GM12878 (cell line): ENCODE data around the gene CALML5. TPM values are rescaled to one million over a fixed set of nuclear protein-coding genes. Genes with fewer than 3 reads are reported as not detected.

Experiments
- ATAC-seq: fragments of 200-7000 bp; cut with Tn5 transposase; 3 replicates; pipeline ENCODE4 v1.9.1; 2020; ENCODE audit warnings: mild to moderate bottlenecking, moderate library complexity
- BruUV-seq: library from RNA; stranded (reverse); fragments of 400-500 nt; replicated peaks from 2 replicates; lab custom pipeline; 2021; lab: Mats Ljungman, UMichigan
- CTCF ChIA-PET: fragments of 300-600 bp; sonication (Branson Sonifier 250); formaldehyde crosslinking; extraction: SDS; loops from one replicate; lab custom pipeline; 2021; ENCODE audit warnings: inconsistent platforms; lab: Yijun Ruan, JAX
- POLR2A ChIA-PET: fragments of 350-600 bp; formaldehyde crosslinking; extraction: SDS; loops from one replicate; lab custom pipeline; 2021; ENCODE audit warnings: inconsistent platforms; lab: Charles Lee
- RAD21 ChIA-PET: fragments of 300-600 bp; sonication (Branson Sonifier 250); formaldehyde crosslinking; loops from one replicate; lab custom pipeline; 2023; ENCODE audit warnings: antibody characterized with exemption; ENCODE audit not compliant: unreplicated experiment; lab: Charles Lee
- SMC1A ChIA-PET: fragments of 300-600 bp; sonication (Branson Sonifier 250); formaldehyde crosslinking; loops from one replicate; lab custom pipeline; 2023; ENCODE audit not compliant: unreplicated experiment, uncharacterized antibody; lab: Charles Lee
- DNase-seq: peaks from one replicate; pipeline ENCODE4 v3.0.0-alpha.2; 2011; ENCODE audit warnings: low read depth, low spot score
- FAIRE-seq: peaks from 3 replicates; lab custom pipeline; 2011; peaks lifted over from hg19 to GRCh38; lab: Jason Lieb, UNC
- H2AFZ ChIP-seq: 2 replicates; pipeline ENCODE4 v1.6.0; 2011; ENCODE audit warnings: low read depth, low read length, control low read depth; ENCODE audit not compliant: control insufficient read depth
- H3K27ac ChIP-seq: 2 replicates; pipeline ENCODE4 v1.5.1; 2011; ENCODE audit warnings: control low read depth; ENCODE audit not compliant: control insufficient read depth, insufficient read depth
- H3K27me3 ChIP-seq, 2 experiments: replicated peaks in 1 of 2; 2 replicates each; pipeline versions ENCODE4 v1.6.0 to v1.6.1; 2011; ENCODE audit warnings: low read length in 1 of 2; ENCODE audit not compliant: control insufficient read depth in 2 of 2, insufficient read depth in 2 of 2
- H3K36me3 ChIP-seq, 2 experiments: 2 replicates each; pipeline ENCODE4 v1.5.1; 2011; ENCODE audit warnings: low read length in 1 of 2; ENCODE audit not compliant: control insufficient read depth in 2 of 2, insufficient read depth in 2 of 2
- H3K4me1 ChIP-seq: 2 replicates; pipeline ENCODE4 v1.6.1; 2011; ENCODE audit warnings: mild to moderate bottlenecking, low read length, moderate library complexity, mixed read lengths; ENCODE audit not compliant: control insufficient read depth, insufficient read depth
- H3K4me2 ChIP-seq: 2 replicates; pipeline ENCODE4 v1.6.0; 2011; ENCODE audit warnings: control low read depth; ENCODE audit not compliant: control insufficient read depth, insufficient read depth
- H3K4me3 ChIP-seq: fragments of 200-600 bp; sonication (generic); 2 replicates; pipeline ENCODE4 v1.5.1; 2016
- H3K79me2 ChIP-seq: 2 replicates; pipeline ENCODE4 v1.6.0; 2011; ENCODE audit warnings: low read length; ENCODE audit not compliant: control insufficient read depth, insufficient read depth
- H3K9ac ChIP-seq: 2 replicates; pipeline ENCODE4 v1.8.0; 2011; ENCODE audit warnings: low read length, control low read depth, mixed read lengths; ENCODE audit not compliant: control insufficient read depth, insufficient read depth
- H3K9me3 ChIP-seq: replicated peaks from 3 replicates; pipeline ENCODE4 v1.5.1; 2011; ENCODE audit warnings: mild to moderate bottlenecking, low read length; ENCODE audit not compliant: control insufficient read depth, insufficient read depth
- H4K20me1 ChIP-seq: 2 replicates; pipeline ENCODE4 v1.6.0; 2011; ENCODE audit not compliant: control insufficient read depth, insufficient read depth
- DPF2 ChIP-seq: fragments of 450-650 bp; IDR thresholded peaks from 2 replicates; pipeline ENCODE4 v1.6.1; 2017; ENCODE audit warnings: mild to moderate bottlenecking
- EED ChIP-seq: sonication (generic); IDR thresholded peaks from 2 replicates; pipeline ENCODE4 v1.6.1; 2016; ENCODE audit warnings: antibody characterized with exemption, low read depth
- HSF1 ChIP-seq: fragments of 150-350 bp; IDR thresholded peaks from 2 replicates; pipeline ENCODE4 v1.6.1; 2014; ENCODE audit warnings: mild to moderate bottlenecking, low read depth, low read length
- IKZF2 ChIP-seq, 2 experiments: fragments of 450-650 bp; IDR thresholded peaks; 2 replicates each; pipeline ENCODE4 v1.6.1; 2017; ENCODE audit warnings: mild to moderate bottlenecking in 2 of 2, moderate library complexity in 2 of 2
- MAX ChIP-seq: IDR thresholded peaks from 2 replicates; pipeline ENCODE4 v1.6.1; 2012; ENCODE audit warnings: low read depth, low read length, improper control_type of control experiment
- MTA3 ChIP-seq: IDR thresholded peaks from 2 replicates; pipeline ENCODE4 v1.6.1; 2012; ENCODE audit warnings: low read length, inconsistent platforms, borderline replicate concordance
- NFXL1 ChIP-seq: fragments of 450-650 bp; IDR thresholded peaks from 2 replicates; pipeline ENCODE4 v1.6.1; 2017; ENCODE audit warnings: antibody characterized with exemption, mild to moderate bottlenecking, borderline replicate concordance
- REST ChIP-seq: IDR thresholded peaks from 2 replicates; pipeline ENCODE4 v1.6.1; 2012; ENCODE audit warnings: mild to moderate bottlenecking, low read depth, low read length
- ZBED1 ChIP-seq: IDR thresholded peaks from 2 replicates; pipeline ENCODE4 v1.6.1; 2016; ENCODE audit warnings: borderline replicate concordance
- ZNF384 ChIP-seq: IDR thresholded peaks from 2 replicates; pipeline ENCODE4 v1.6.1; 2012; ENCODE audit warnings: low read depth, mild to moderate bottlenecking, low read length, improper control_type of control experiment, borderline replicate concordance
- WGBS: methylation state at CpG from one replicate; pipeline ENCODE4 v1.1.6; 2016; ENCODE audit warnings: low lambda C conversion rate; ENCODE audit not compliant: insufficient replicate concordance, insufficient coverage; ENCODE audit errors: missing lambda C conversion rate; 5-methylcytosine and 5-hydroxymethylcytosine counted together
- in situ Hi-C: fragments of 300-500 bp; cut with MboI; formaldehyde crosslinking; loops from 9 replicates; pipeline ENCODE4 v1.14.3; 2018; ENCODE audit warnings: mixed read lengths
- intact Hi-C: fragments of 100-400 bp; cut with micrococcal nuclease; formaldehyde crosslinking; loops from one replicate; pipeline ENCODE4 v1.14.2; 2022; ENCODE audit not compliant: unreplicated experiment
- polyA plus RNA-seq, 11 experiments: library from polyadenylated mRNA; depleted of rRNA in 4 of 11; unstranded in 6 of 11; stranded (reverse) in 5 of 11; fragments of >200 nt; fragmentation: Nextera tagmentation in 4 of 11; fragmentation: Illumina TruSeq in 1 of 11; extraction: Ambion mirVana in 4 of 11; extraction: Trizol in 1 of 11; gene quantifications; 1 replicate in 1 of 11; 2 replicates in 10 of 11; pipeline versions ENCODE4 v1.2.1 to v1.2.3, GENCODE V29; 2011 to 2016; ENCODE audit warnings: inconsistent platforms in 2 of 11, missing spikeins in 2 of 11, low read depth in 1 of 11
- total RNA-seq, 4 experiments: library from RNA; depleted of rRNA in 3 of 4; stranded (reverse); fragments of >200 nt in 3 of 4; fragmentation: Illumina TruSeq in 1 of 4; extraction: Trizol in 1 of 4; gene quantifications; 2 replicates each; pipeline versions ENCODE4 v1.2.1 to v1.2.3, GENCODE V29; 2013 to 2021

The CALML5 gene
- total and polyA plus RNA-seq, 10 of the 15 experiments (the other 5 are each of a cell fraction or from before 2014, with no cell fraction given), result not detected

GRCh38 chr10:5464546-5464945 is 34.8 kb downstream of the CALML5 start:
- Histone ChIP-seq H3K4me3 (no peak overlapping the region), H2AFZ (no peak overlapping the region), H3K79me2 (no peaks in the 10 kb centered on the region), H3K9ac (no peak overlapping the region), H3K4me2 (no peak overlapping the region), H4K20me1 (no peaks in the 10 kb centered on the region), H3K9me3 (peaks cover 3% of the 10 kb centered on the region; the same call in 2 of the 3 replicates), H3K27me3 (no peaks in the 10 kb centered on the region)
- ChIA-PET CTCF (interaction anchor here (1.0 to 2.5 kb wide), 3 partner anchors 22 to 159 kb away, joined by 3 to 12 read pairs (median 5); no protein-coding TSS in a partner anchor), POLR2A (no interaction called here)
- intact Hi-C loops, result no loop called here
- in situ Hi-C loops, result no loop called here
- no peak for ATAC-seq
- no peak for TF ChIP-seq REST
- TF ChIP-seq, all 136 proteins: peak for 0
- no peaks in the 10 kb centered on the region for H3K4me1 ChIP-seq
- ChIA-PET SMC1A (interaction anchor here (1.0 kb wide), 1 partner anchor 20 kb away, joined by 4 read pairs; no protein-coding TSS in a partner anchor), RAD21 (no interaction called here)
- no peaks in the 10 kb centered on the region for H3K36me3 ChIP-seq
- DNase-seq (no peak), FAIRE-seq (no peak)
- H3K27ac ChIP-seq, result no peak overlapping the region
- WGBS, result 80% methylated on average over 5 of the region's 5 CpGs
- BruUV-seq, result no TSS peak

GRCh38 chr10:5462841-5463293 is 36.5 kb downstream of the CALML5 start:
- intact Hi-C loops (no loop called here), in situ Hi-C loops (no loop called here)
- H3K4me3 ChIP-seq, result no peak overlapping the region
- peaks cover under 1% of the 10 kb centered on the region; the same call in 2 of the 3 replicates for H3K9me3 ChIP-seq
- ChIA-PET CTCF (interaction anchor here (0.9 to 3.0 kb wide), 5 partner anchors 21 to 167 kb away, joined by 3 to 22 read pairs (median 12); no protein-coding TSS in a partner anchor), RAD21 (interaction anchor here (1.0 kb wide), 1 partner anchor 160 kb away, joined by 3 read pairs; no protein-coding TSS in a partner anchor), SMC1A (interaction anchor here (0.8 kb wide), 2 partner anchors 21 to 160 kb away, joined by 3 read pairs; no protein-coding TSS in a partner anchor)
- no peaks in the 10 kb centered on the region for H3K36me3 ChIP-seq
- H3K79me2 ChIP-seq, result no peaks in the 10 kb centered on the region
- FAIRE-seq (no peak), DNase-seq (no peak)
- H4K20me1 ChIP-seq, result no peaks in the 10 kb centered on the region
- H3K9ac ChIP-seq, result no peak overlapping the region
- no peak overlapping the region for H3K4me2 ChIP-seq
- no peak overlapping the region for H3K27ac ChIP-seq
- no peak overlapping the region for H2AFZ ChIP-seq
- no peaks in the 10 kb centered on the region for H3K27me3 ChIP-seq
- BruUV-seq, result no TSS peak
- 94% methylated on average over 6 of the region's 7 CpGs for WGBS
- TF ChIP-seq MTA3 (no peak), ZNF384 (no peak), NFXL1 (no peak), DPF2 (no peak), EED (no peak), ZBED1 (no peak), HSF1 (no peak), MAX (no peak), IKZF2 (IDR thresholded peaks at IDR 0.05) (no peak)
- TF ChIP-seq, all 136 proteins: peak for 0
- no peaks in the 10 kb centered on the region for H3K4me1 ChIP-seq
- ATAC-seq, result no peak
- POLR2A ChIA-PET, result interaction anchor here (0.6 kb wide), 1 partner anchor 1280 kb away, joined by 3 read pairs; no protein-coding TSS in a partner anchor
